Right lobe of liver (tissue), 6 donors: ENCODE data around the gene TM4SF5. TPM values are rescaled to one million over a fixed set of nuclear protein-coding genes. Genes with fewer than 3 reads are reported as not detected.

ENCODE experiments used
- ATAC-seq, 4 donors: fragments of 200-7000 bp; cut with Tn5 transposase; one replicate each; pipeline ENCODE4 v1.9.1; 2020; ENCODE audit warnings: mild to moderate bottlenecking in 4 of 4, moderate library complexity in 4 of 4
- DNase-seq, 3 donors: peaks; one replicate each; pipeline ENCODE4 v3.0.0-alpha.2; 2020
- H3K27ac ChIP-seq, 3 donors: fragments of 200-600 bp; one replicate each; pipeline ENCODE4 v1.8.0; 2022
- H3K27me3 ChIP-seq, 2 donors: fragments of 200-600 bp; one replicate each; pipeline ENCODE4 v1.8.0; 2022
- H3K36me3 ChIP-seq, 4 donors: fragments of 200-600 bp; sonication (generic) in 1 of 4; one replicate each; pipeline versions ENCODE4 v1.5.1 to v1.8.0; 2017 to 2022; ENCODE audit warnings: control low read depth in 1 of 4
- H3K4me1 ChIP-seq, 4 donors: fragments of 200-600 bp; sonication (generic) in 1 of 4; one replicate each; pipeline versions ENCODE4 v1.5.1 to v1.8.0; 2017 to 2022; ENCODE audit warnings: control low read depth in 1 of 4
- H3K4me3 ChIP-seq, 3 donors: fragments of 200-600 bp; one replicate each; pipeline ENCODE4 v1.8.0; 2022
- H3K9me3 ChIP-seq, 4 donors: fragments of 200-600 bp; sonication (generic) in 1 of 4; one replicate each; pipeline versions ENCODE4 v1.5.1 to v1.8.0; 2017 to 2022; ENCODE audit warnings: control low read depth in 1 of 4
- POLR2A ChIP-seq: fragments of 450-650 bp; IDR thresholded peaks from one replicate; pipeline ENCODE4 v1.6.1; 2017; ENCODE audit warnings: antibody characterized with exemption, mild to moderate bottlenecking
- WGBS: methylation state at CpG from one replicate; pipeline ENCODE4 v1.1.6; 2018; ENCODE audit warnings: low coverage, low lambda C conversion rate; ENCODE audit not compliant: insufficient coverage; ENCODE audit errors: missing lambda C conversion rate; 5-methylcytosine and 5-hydroxymethylcytosine counted together
- intact Hi-C, 2 donors: fragments of 100-400 bp; cut with DNase I; formaldehyde crosslinking; loops; one replicate each; pipeline versions ENCODE4 v1.11.2 to v1.14.1; 2022
- total RNA-seq, 6 experiments: library from RNA; depleted of rRNA in 2 of 6; stranded (reverse); fragments of >200 nt in 2 of 6; fragmentation: NEBNext Ultra II Directional in 3 of 6; extraction: Animal tissue kit (Norgen Biotek cat#: 25700) in 3 of 6; gene quantifications; one replicate each; pipeline versions ENCODE4 v1.1.0 to v1.2.4, GENCODE V29; 2016 to 2023
- TF ChIP-seq, protein P1 (sequence below), 4 donors: fragments of 200-600 bp in 3 of 4; fragments of 450-650 bp in 1 of 4; IDR thresholded peaks; one replicate each; pipeline versions ENCODE4 v1.5.1 to v1.8.0; 2016 to 2022; ENCODE audit warnings: antibody characterized with exemption in 4 of 4, mild to moderate bottlenecking in 2 of 4
- donor health status: DM: no; HTN: yes; CAD: no.
- donor health status: DM: no; HTN: no; CAD: no.
- donor health status: DM: no; HTN: no; CAD: no.
- donor health status: DM: no; HTN: yes; CAD: no.
- donor health status: DM: no; HTN: yes; CAD: no.

The TM4SF5 gene
- total RNA-seq, 6 experiments from 2014 or later: 67.1 to 215 (median 112) TPM

DNA sequence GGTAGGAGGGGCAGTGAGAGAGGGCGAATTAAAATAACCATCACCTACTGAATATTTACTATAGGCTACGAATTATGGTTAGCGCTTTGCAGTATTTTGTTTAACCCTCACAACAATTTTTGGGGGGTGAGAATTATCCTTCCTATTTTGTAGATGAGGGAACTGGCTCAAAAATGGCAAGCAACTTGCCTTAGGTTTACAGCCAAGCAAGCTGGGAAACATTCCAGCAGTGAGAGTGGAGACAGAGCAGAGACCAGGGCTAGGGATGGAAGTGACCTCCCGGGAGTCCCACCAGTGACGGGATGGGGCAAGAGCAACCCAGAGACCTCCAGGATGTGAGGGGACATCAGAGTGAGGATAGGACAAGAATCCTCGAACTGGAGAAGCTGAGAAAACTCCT, 14.8 kb downstream of the TM4SF5 start:
- Histone ChIP-seq H3K36me3 (no peaks in the 10 kb centered on the region), H3K27ac (peak overlapping the region; percentile 84 to 96 (median 92)), H3K27me3 (no peaks in the 10 kb centered on the region), H3K9me3 (no peaks in the 10 kb centered on the region), H3K4me3 (peak overlapping the region in 1 of 3 donors; percentile 18), H3K4me1 (peaks cover 0 to 25% (median 5%) of the 10 kb centered on the region in 4 donors)
- DNase-seq (no peak), ATAC-seq (no peak)
- TF ChIP-seq, protein P1, sequence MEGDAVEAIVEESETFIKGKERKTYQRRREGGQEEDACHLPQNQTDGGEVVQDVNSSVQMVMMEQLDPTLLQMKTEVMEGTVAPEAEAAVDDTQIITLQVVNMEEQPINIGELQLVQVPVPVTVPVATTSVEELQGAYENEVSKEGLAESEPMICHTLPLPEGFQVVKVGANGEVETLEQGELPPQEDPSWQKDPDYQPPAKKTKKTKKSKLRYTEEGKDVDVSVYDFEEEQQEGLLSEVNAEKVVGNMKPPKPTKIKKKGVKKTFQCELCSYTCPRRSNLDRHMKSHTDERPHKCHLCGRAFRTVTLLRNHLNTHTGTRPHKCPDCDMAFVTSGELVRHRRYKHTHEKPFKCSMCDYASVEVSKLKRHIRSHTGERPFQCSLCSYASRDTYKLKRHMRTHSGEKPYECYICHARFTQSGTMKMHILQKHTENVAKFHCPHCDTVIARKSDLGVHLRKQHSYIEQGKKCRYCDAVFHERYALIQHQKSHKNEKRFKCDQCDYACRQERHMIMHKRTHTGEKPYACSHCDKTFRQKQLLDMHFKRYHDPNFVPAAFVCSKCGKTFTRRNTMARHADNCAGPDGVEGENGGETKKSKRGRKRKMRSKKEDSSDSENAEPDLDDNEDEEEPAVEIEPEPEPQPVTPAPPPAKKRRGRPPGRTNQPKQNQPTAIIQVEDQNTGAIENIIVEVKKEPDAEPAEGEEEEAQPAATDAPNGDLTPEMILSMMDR (IDR thresholded peaks at IDR 0.05): no peak
- no peak for TF ChIP-seq POLR2A
- WGBS: 50% methylated on average over 6 of the region's 6 CpGs
- intact Hi-C loops: loop anchor here (5.0 to 10.0 kb wide), 2 partner anchors 52 to 101 kb away; partner anchors contain the start of genes CXCL16 (in 2 of the 2), MED11 (in 2 of the 2) and ZMYND15 (in 2 of the 2)

DNA sequence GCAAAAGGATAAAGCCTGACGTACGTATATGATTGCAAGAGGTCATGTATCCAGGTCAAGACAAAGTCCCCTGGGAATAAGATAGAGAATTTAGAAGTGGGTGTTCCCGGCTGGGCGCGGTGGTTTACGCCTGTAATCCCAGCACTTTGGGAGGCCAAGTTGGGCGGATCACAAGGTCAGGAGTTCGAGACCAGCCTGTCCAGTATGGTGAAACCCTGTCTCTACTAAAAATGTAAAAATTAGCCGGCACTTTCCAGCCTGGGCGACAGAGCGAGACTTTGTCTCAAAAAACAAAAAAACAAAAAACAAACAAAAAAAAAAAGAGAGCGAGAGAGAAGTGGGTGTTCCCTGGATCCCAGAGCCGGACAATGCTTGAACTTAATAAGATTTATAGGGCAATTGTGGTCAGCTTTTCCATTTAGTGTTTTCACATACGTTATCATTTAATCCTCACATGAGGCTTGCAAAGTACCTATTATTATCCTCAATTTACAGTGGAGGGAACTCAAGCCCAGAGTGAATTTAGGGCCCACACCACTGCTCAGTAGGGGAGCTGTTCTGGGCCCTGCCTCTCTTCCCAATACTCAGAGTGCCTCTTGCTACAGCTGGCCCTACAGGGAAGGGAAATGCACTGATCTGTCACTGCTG, 16.6 kb downstream of the TM4SF5 start:
- H3K36me3 ChIP-seq: no peaks in the 10 kb centered on the region
- H3K9me3 ChIP-seq: no peaks in the 10 kb centered on the region
- DNase-seq (no peak), ATAC-seq (peak in 1 of 4 donors; percentile 0)
- H3K27me3 ChIP-seq: no peaks in the 10 kb centered on the region
- intact Hi-C loops: loop anchor here (5.0 to 10.0 kb wide), 2 partner anchors 53 to 99 kb away; partner anchors contain the start of genes CXCL16 (in 2 of the 2), MED11 (in 2 of the 2) and ZMYND15 (in 2 of the 2)
- TF ChIP-seq, protein P1 (IDR thresholded peaks at IDR 0.05): peak in 1 of 4 donors; percentile 5
- TF ChIP-seq POLR2A: no peak
- WGBS: 18% methylated on average over 14 of the region's 14 CpGs
- peak overlapping the region; percentile 84 to 96 (median 92) for H3K27ac ChIP-seq
- H3K4me1 ChIP-seq: peaks cover 0 to 25% (median 5%) of the 10 kb centered on the region in 4 donors
- H3K4me3 ChIP-seq: peak overlapping the region; percentile 68 to 84 (median 83)

DNA sequence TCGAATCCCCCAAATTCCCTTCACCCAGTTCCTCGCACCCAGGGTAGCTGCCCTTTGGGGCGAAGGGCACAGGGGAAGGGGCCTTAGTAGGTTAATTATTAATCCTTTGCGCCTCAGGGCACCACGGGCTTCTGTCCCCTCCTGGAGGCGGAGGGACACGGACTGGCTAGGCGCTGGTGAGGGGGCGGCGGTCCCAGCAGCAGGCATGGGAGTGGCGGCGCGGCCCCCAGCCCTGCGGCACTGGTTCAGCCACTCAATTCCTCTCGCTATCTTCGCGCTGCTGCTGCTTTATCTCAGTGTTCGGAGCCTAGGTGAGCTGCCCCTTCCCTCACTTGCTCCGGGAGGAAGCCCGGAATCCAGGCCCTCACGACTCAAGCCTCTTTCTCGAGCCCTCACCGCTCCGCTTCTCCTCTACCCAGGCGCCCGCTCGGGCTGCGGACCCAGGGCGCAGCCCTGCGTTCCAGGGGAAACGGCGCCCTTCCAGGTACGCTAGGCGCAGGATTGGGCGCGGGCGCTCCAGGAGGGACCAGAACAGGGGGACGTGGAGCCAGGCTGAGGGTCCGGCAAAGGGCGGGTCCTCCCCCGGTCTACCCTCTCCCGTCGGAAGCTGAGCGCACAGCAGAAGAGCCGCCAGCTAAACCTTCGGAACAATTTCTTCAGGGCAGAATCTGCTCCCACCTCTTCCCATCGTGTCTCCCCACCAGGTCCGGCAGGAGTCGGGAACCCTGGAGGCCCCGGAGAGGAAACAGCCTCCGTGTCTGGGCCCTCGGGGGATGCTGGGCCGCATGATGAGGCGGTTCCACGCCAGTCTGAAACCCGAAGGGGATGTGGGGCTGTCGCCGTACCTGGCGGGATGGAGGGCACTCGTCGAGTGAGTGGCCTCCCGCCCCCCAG, 17.4 kb downstream of the TM4SF5 start, which contains the start of gene GLTPD2:
TSS of gene GLTPD2 (plus strand) at position 158 of the 894 bp plus-strand sequence. CDS start at position 206, 48 bp downstream.
- peak; percentile 40 to 63 (median 57) for ATAC-seq
- Histone ChIP-seq H3K9me3 (no peaks in the 10 kb centered on the region), H3K27me3 (no peaks in the 10 kb centered on the region), H3K36me3 (no peaks in the 10 kb centered on the region), H3K4me1 (peaks cover 0 to 25% (median 5%) of the 10 kb centered on the region in 4 donors), H3K4me3 (peak within 1 kb of the TSS; percentile 68 to 84 (median 83)), H3K27ac (peak within 1 kb of the TSS; percentile 84 to 96 (median 92))
- TF ChIP-seq, protein P1 (IDR thresholded peaks at IDR 0.05): peak in 2 of 4 donors; percentile 9 to 16
- TF ChIP-seq POLR2A: peak; percentile 74
- peak; percentile 76 to 79 (median 76) for DNase-seq
- intact Hi-C loops: loop anchor here (5.0 to 10.0 kb wide), 2 partner anchors 54 to 98 kb away; partner anchors contain the start of genes CXCL16 (in 2 of the 2), MED11 (in 2 of the 2) and ZMYND15 (in 2 of the 2)
- 8% methylated on average over 7 of the region's 62 CpGs for WGBS

DNA sequence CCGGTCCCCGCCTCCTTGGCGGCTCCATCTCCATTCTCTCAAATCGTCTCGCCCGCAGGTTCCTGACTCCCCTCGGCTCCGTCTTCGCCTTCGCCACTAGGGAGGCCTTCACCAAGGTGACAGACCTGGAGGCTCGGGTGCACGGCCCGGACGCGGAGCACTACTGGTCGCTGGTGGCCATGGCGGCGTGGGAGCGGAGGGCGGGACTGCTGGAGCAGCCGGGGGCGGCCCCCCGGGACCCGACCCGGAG, 17.9 kb downstream of the TM4SF5 start:
- ATAC-seq: no peak
- Histone ChIP-seq H3K36me3 (no peaks in the 10 kb centered on the region), H3K27ac (peak overlapping the region; percentile 84 to 96 (median 92)), H3K4me3 (peak overlapping the region; percentile 68 to 84 (median 83)), H3K27me3 (no peaks in the 10 kb centered on the region), H3K9me3 (no peaks in the 10 kb centered on the region), H3K4me1 (peaks cover 0 to 25% (median 5%) of the 10 kb centered on the region in 4 donors)
- DNase-seq: no peak
- TF ChIP-seq POLR2A: no peak
- TF ChIP-seq, protein P1 (IDR thresholded peaks at IDR 0.05): no peak
- 0% methylated on average over 1 of the region's 25 CpGs for WGBS
- intact Hi-C loops: loop anchor here (5.0 to 10.0 kb wide), 2 partner anchors 55 to 98 kb away; partner anchors contain the start of genes CXCL16 (in 2 of the 2), MED11 (in 2 of the 2) and ZMYND15 (in 2 of the 2)
